ENCODE data around the gene SMARCD3. TPM values are rescaled to one million over a fixed set of nuclear protein-coding genes. Genes with fewer than 3 reads are reported as not detected.

Gene SMARCD3
- total and polyA plus RNA-seq, 9 of the 15 experiments (the other 6 are each of a cell fraction or from before 2014, with no cell fraction given): 0.43 to 3.6 (median 2.6) TPM

DNA sequence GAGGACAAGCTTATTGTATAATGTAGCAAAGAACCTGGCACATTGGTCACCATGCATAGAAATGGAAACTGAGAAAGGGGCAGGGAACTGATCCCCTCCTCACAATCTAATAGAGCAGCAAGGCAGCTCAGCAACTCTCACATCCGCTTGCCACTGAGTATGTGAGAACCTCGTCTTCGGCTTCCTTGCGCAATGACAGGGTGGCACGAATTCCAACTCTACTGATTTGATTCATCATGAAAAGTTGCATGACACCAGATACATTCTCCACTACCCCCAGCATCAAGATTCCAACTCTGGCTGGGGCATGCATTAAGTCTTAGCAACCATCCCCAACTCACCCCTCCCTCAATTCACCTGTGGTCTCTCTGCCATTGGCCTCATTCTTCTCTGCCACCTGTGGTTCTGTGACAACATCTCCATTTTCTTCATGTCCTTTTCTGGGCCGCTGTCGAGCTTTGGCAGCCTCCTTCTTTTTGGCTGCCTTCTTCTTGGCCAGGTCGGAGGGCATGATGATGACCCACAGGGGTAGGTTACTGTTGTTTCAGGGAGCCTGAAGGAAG is 22.5 kb downstream of the SMARCD3 start:
- no peaks in the 10 kb centered on the region for H4K20me1 ChIP-seq (replicated peaks; ENCODE audit: control insufficient read depth, insufficient read depth, low read length)
- no peak for DNase-seq (ENCODE audit: extremely low read depth in 1 of 4, low spot score in 3 of 4)
- H3K79me2 ChIP-seq (ENCODE audit: control insufficient read depth, insufficient read depth, low read length): peaks cover 23% of the 10 kb centered on the region
- FAIRE-seq: no peak
- no peaks in the 10 kb centered on the region for H3K9me3 ChIP-seq (replicated peaks; ENCODE audit: control insufficient read depth, insufficient read depth, low read depth, low read length)
- no TSS peak for BruUV-seq (replicated peaks)
- peak overlapping the region; percentile 89 to 97 for H3K9ac ChIP-seq (ENCODE audit: insufficient read depth in 1 of 2, low read depth in 2 of 2, low read length in 2 of 2)
- TF ChIP-seq ZBTB7A (IDR thresholded peaks at IDR 0.05; ENCODE audit: borderline replicate concordance, control insufficient read depth, low read depth, low read length): 0 out of 2 replicates have a peak, but pooled peaks have one; percentile 12
- TF ChIP-seq CHD2 (IDR thresholded peaks at IDR 0.05; ENCODE audit: low read depth, low read length): no peak
- no peak for TF ChIP-seq RBM14 (IDR thresholded peaks at IDR 0.05; ENCODE audit: borderline replicate concordance, insufficient read depth, low read depth, low read length)
- TF ChIP-seq E2F4 (CRISPR knock-in tag; IDR thresholded peaks at IDR 0.05; ENCODE audit: low read depth): peak; percentile 62; the same call in 1 of the 2 replicates
- no peak for TF ChIP-seq CGGBP1 (CRISPR knock-in tag; IDR thresholded peaks at IDR 0.05)
- peak in 1 of 2 experiments; percentile 35; a peak in 1 of 4 replicates for TF ChIP-seq SIN3A (IDR thresholded peaks at IDR 0.05; ENCODE audit: borderline replicate concordance in 2 of 2, control insufficient read depth in 1 of 2, low read depth in 2 of 2, low read length in 2 of 2)
- TF ChIP-seq TBP (optimal IDR thresholded peaks at IDR 0.05; ENCODE audit: low read depth, low read length): no peak
- peak; percentile 88 for TF ChIP-seq CEBPB (tag; IDR thresholded peaks at IDR 0.05)
- TF ChIP-seq CEBPG (CRISPR knock-in tag; IDR thresholded peaks at IDR 0.05): peak; percentile 40; the same call in 1 of the 2 replicates
- TF ChIP-seq CEBPG (tag; conservative IDR thresholded peaks at IDR 0.05 in 1 of 2, IDR thresholded peaks at IDR 0.05 in 1 of 2): peak in 1 of 2 experiments; percentile 70; a peak in 2 of 4 replicates
- TF ChIP-seq NR2C2 (CRISPR knock-in tag; IDR thresholded peaks at IDR 0.05): peak; percentile 54; the same call in 1 of the 2 replicates
- TF ChIP-seq NR2C2 (tag; IDR thresholded peaks at IDR 0.05): no peak
- ChIA-PET CTCF (ENCODE audit: low intra/inter-chr PET ratio) (interaction anchor here (0.7 kb wide), 1 partner anchor 22 kb away, joined by 3 read pairs; no protein-coding TSS in a partner anchor), POLR2A (interaction anchor here (0.9 to 3.6 kb wide), 6 partner anchors 8 to 165 kb away, joined by 3 to 36 read pairs (median 4); no protein-coding TSS in a partner anchor)
- H3K4me1 ChIP-seq (replicated peaks in 1 of 2; ENCODE audit: control insufficient read depth in 2 of 2, insufficient read depth in 2 of 2, low read length in 2 of 2): peaks cover 20 to 22% of the 10 kb centered on the region in 2 experiments; a peak in 4 of 5 replicates
- peaks cover 6% of the 10 kb centered on the region for H3K9me1 ChIP-seq (ENCODE audit: control insufficient read depth, insufficient read depth, low read length)
- 46% methylated on average over 8 of the region's 8 CpGs for WGBS (ENCODE audit: insufficient coverage, low coverage, missing lambda C conversion rate)
- H3K4me3 ChIP-seq: peak overlapping the region; percentile 82
- intact Hi-C loops (cut with micrococcal nuclease) (loop anchor here (2.0 kb wide), 2 partner anchors 19 to 197 kb away; partner anchors contain the start of gene ABCB8), in situ Hi-C loops (cut with MboI) (no loop called here)
- ATAC-seq: no peak
- H3K4me2 ChIP-seq (ENCODE audit: insufficient read depth, low read length): peak overlapping the region; percentile 92
- peaks cover 51% of the 10 kb centered on the region for H3K36me3 ChIP-seq (ENCODE audit: control insufficient read depth, insufficient read depth, low read length)
- H3K27me3 ChIP-seq (ENCODE audit: control insufficient read depth in 2 of 2, insufficient read depth in 2 of 2, low read length in 2 of 2): no peaks in the 10 kb centered on the region
- H2AFZ ChIP-seq (ENCODE audit: low read depth, low read length): no peak overlapping the region
- H3K27ac ChIP-seq (ENCODE audit: extremely low read depth, low read depth, low read length): peak overlapping the region; percentile 67; the same call in 2 of the 3 replicates

Measured in K562 (cell line).